Loucy (cell line): ENCODE data around the gene SLC19A3.

Experiments used
- CTCF ChIP-seq: fragments of 200-600 bp; sonication (generic); conservative IDR thresholded peaks from 2 replicates; pipeline ENCODE4 v1.5.1; 2014; ENCODE audit warnings: mild to moderate bottlenecking, antibody characterized with exemption, low read length
- EZH2phosphoT487 ChIP-seq: fragments of 200-600 bp; IDR thresholded peaks from 2 replicates; pipeline ENCODE4 v1.6.1; 2018; ENCODE audit warnings: antibody characterized with exemption, mild to moderate bottlenecking, moderate library complexity, borderline replicate concordance

GRCh38 chr2:227707390-227707789, 10.4 kb downstream of the SLC19A3 start:
- TF ChIP-seq CTCF = no peak
- TF ChIP-seq EZH2phosphoT487 = no peak
